Breast epithelium (tissue), 4 donors: ENCODE data around the gene THAP2. TPM values are rescaled to one million over a fixed set of nuclear protein-coding genes. Genes with fewer than 3 reads are reported as not detected.

Experiments used
- DNase-seq, 2 donors: peaks; one replicate each; pipeline ENCODE4 v3.0.0-alpha.2; 2019; ENCODE audit warnings: low spot score in 2 of 2
- H3K27ac ChIP-seq, 2 donors: fragments of 200-600 bp; sonication (generic) in 1 of 2; one replicate each; pipeline ENCODE4 v1.5.1; 2016 to 2019; ENCODE audit warnings: mild to moderate bottlenecking in 1 of 2
- H3K27me3 ChIP-seq, 2 donors: fragments of 200-600 bp; sonication (generic) in 1 of 2; one replicate each; pipeline versions ENCODE4 v1.5.1 to v1.6.0; 2017 to 2019; ENCODE audit warnings: control low read depth in 1 of 2, mild to moderate bottlenecking in 1 of 2
- H3K36me3 ChIP-seq: fragments of 200-600 bp; one replicate; pipeline ENCODE4 v1.5.1; 2019
- H3K4me1 ChIP-seq, 2 donors: fragments of 200-600 bp; sonication (generic); one replicate each; pipeline ENCODE4 v1.5.1; 2016 to 2019; ENCODE audit warnings: control low read depth in 1 of 2
- H3K4me3 ChIP-seq, 3 donors: fragments of 200-600 bp; sonication (generic); 1 replicate in 2 of 3; 2 replicates in 1 of 3; pipeline ENCODE4 v1.5.1; 2016 to 2019; ENCODE audit warnings: mild to moderate bottlenecking in 3 of 3, moderate library complexity in 2 of 3
- H3K9me3 ChIP-seq, 2 donors: fragments of 200-600 bp; sonication (generic) in 1 of 2; one replicate each; pipeline ENCODE4 v1.5.1; 2016 to 2019; ENCODE audit warnings: control low read depth in 1 of 2
- POLR2A ChIP-seq: fragments of 450-650 bp; IDR thresholded peaks from one replicate; pipeline ENCODE4 v1.6.1; 2016; ENCODE audit warnings: antibody characterized with exemption, mild to moderate bottlenecking, moderate library complexity
- POLR2AphosphoS5 ChIP-seq, 3 donors: sonication (generic); formaldehyde crosslinking; IDR thresholded peaks; one replicate each; pipeline ENCODE4 v1.6.1; 2017; ENCODE audit warnings: antibody characterized with exemption in 3 of 3
- intact Hi-C: fragments of 100-400 bp; cut with DNase I; formaldehyde crosslinking; loops from one replicate; pipeline ENCODE4 v1.15.1; 2023; ENCODE audit warnings: low total_unique reads
- total RNA-seq, 3 donors: library from RNA; depleted of rRNA; stranded (reverse); fragments of >200 nt; gene quantifications; one replicate each; pipeline ENCODE4 v1.1.0, GENCODE V29; 2016
- TF ChIP-seq, protein P1 (sequence below), 3 donors: fragments of 450-650 bp; IDR thresholded peaks; one replicate each; pipeline ENCODE4 v1.5.1; 2016 to 2017; ENCODE audit warnings: antibody characterized with exemption in 3 of 3, mild to moderate bottlenecking in 3 of 3, moderate library complexity in 3 of 3

The THAP2 gene
- total RNA-seq, 3 donors from 2014 or later, result 2.6 to 8.2 (median 2.6) TPM

DNA sequence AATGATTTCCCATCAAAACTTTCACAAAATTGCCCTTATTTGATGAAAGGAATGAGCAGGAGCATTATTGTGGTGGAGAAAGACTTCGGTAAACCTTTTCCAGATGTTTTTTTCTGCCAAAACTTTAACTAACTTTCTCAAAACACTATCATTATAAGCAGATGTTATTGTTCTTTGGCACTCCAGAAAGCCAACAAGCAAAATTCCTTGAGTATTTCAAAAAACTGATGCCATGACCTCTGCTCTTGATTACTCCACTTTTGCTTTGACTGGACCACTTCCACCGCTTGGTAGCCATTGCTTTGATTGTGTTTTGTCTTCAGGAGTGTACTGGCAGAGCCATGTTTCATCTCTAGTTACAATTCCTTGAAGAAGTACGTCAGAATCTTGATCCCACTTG, 60.9 kb downstream of the THAP2 start:
- Histone ChIP-seq H3K36me3 (no peaks in the 10 kb centered on the region), H3K9me3 (no peaks in the 10 kb centered on the region), H3K27me3 (no peaks in the 10 kb centered on the region), H3K4me3 (no peak overlapping the region), H3K4me1 (no peaks in the 10 kb centered on the region), H3K27ac (no peak overlapping the region)
- no peak for TF ChIP-seq POLR2AphosphoS5 (IDR thresholded peaks at IDR 0.05)
- TF ChIP-seq, protein P1, sequence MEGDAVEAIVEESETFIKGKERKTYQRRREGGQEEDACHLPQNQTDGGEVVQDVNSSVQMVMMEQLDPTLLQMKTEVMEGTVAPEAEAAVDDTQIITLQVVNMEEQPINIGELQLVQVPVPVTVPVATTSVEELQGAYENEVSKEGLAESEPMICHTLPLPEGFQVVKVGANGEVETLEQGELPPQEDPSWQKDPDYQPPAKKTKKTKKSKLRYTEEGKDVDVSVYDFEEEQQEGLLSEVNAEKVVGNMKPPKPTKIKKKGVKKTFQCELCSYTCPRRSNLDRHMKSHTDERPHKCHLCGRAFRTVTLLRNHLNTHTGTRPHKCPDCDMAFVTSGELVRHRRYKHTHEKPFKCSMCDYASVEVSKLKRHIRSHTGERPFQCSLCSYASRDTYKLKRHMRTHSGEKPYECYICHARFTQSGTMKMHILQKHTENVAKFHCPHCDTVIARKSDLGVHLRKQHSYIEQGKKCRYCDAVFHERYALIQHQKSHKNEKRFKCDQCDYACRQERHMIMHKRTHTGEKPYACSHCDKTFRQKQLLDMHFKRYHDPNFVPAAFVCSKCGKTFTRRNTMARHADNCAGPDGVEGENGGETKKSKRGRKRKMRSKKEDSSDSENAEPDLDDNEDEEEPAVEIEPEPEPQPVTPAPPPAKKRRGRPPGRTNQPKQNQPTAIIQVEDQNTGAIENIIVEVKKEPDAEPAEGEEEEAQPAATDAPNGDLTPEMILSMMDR (IDR thresholded peaks at IDR 0.05), result no peak
- no peak for TF ChIP-seq POLR2A
- intact Hi-C loops, result no loop called here
- no peak for DNase-seq

DNA sequence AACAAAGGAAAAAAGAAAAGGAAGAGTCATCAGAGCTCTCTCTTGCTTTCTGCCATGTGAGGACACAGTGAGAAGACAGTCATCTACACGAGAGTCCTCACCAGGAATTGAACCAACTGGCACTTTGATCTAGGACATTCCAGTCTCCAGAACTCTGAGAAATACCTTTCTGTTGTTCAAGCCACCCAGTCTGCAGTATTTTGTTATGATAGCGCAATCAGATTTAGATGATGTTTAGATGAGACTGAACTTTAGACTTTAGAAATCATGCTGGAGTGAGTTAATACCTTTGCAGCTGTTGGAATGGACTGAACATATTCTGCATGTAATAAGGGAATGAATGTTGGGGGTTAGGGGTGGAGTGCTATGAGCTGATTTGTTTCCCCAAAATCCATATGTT, 62.4 kb downstream of the THAP2 start:
- Histone ChIP-seq H3K27ac (no peak overlapping the region), H3K4me1 (no peaks in the 10 kb centered on the region), H3K36me3 (no peaks in the 10 kb centered on the region), H3K27me3 (no peaks in the 10 kb centered on the region), H3K9me3 (no peaks in the 10 kb centered on the region), H3K4me3 (no peak overlapping the region)
- intact Hi-C loops, result no loop called here
- no peak for DNase-seq
- TF ChIP-seq POLR2AphosphoS5 (IDR thresholded peaks at IDR 0.05) (no peak), POLR2A (no peak)
- TF ChIP-seq, protein P1 (IDR thresholded peaks at IDR 0.05), result no peak

GRCh38 chr12:71727958-71728357, 63.9 kb downstream of the THAP2 start:
- no peak for DNase-seq
- Histone ChIP-seq H3K4me3 (no peak overlapping the region), H3K4me1 (no peaks in the 10 kb centered on the region), H3K36me3 (no peaks in the 10 kb centered on the region), H3K27ac (no peak overlapping the region), H3K9me3 (no peaks in the 10 kb centered on the region), H3K27me3 (no peaks in the 10 kb centered on the region)
- intact Hi-C loops, result no loop called here
- TF ChIP-seq POLR2AphosphoS5 (IDR thresholded peaks at IDR 0.05), result no peak
- no peak for TF ChIP-seq POLR2A
- TF ChIP-seq, protein P1 (IDR thresholded peaks at IDR 0.05), result no peak

Other genes starting within 250 kb of the THAP2 start
- gene LGR5, start 224.5 kb upstream of the THAP2 start, total RNA-seq, result under 1 TPM; 0.15 to 0.80 (median 0.66) TPM
- 10 to 100 TPM; 79.2 to 92.9 (median 88.5) TPM for gene ZFC3H1, start 453 bp upstream of the THAP2 start, total RNA-seq
- gene TMEM19, start 21.8 kb downstream of the THAP2 start, total RNA-seq, result 10 to 100 TPM; 13.0 to 29.0 (median 13.4) TPM
- 10 to 100 TPM; 22.1 to 26.9 (median 22.6) TPM for gene RAB21, start 90.6 kb downstream of the THAP2 start, total RNA-seq
- 10 to 100 TPM; 56.7 to 64.2 (median 59.8) TPM for gene TBC1D15, start 175.5 kb downstream of the THAP2 start, total RNA-seq